Activated B cell treated with CpG ODN at 0.5 μM for 24 hours (primary cell): Measurements from ENCODE around the gene RAPSN. TPM values are rescaled to one million over a fixed set of nuclear protein-coding genes. Genes with fewer than 3 reads are reported as not detected.

Source experiments
- ATAC-seq: fragments of 200-7000 bp; cut with Tn5 transposase; one replicate; pipeline ENCODE4 v1.10.0; 2021; ENCODE audit warnings: low read depth, mild to moderate bottlenecking, moderate library complexity
- CTCF ChIA-PET: fragments of 350-600 bp; sonication (Branson Sonifier 250); formaldehyde crosslinking; loops from one replicate; lab custom pipeline; 2021; ENCODE audit warnings: antibody characterized with exemption; lab: Charles Lee
- POLR2A ChIA-PET: fragments of 350-600 bp; sonication (Branson Sonifier 250); formaldehyde crosslinking; loops from one replicate; lab custom pipeline; 2021; ENCODE audit warnings: antibody characterized with exemption; lab: Charles Lee
- DNase-seq: peaks from one replicate; pipeline ENCODE4 v3.0.0; 2022
- H3K27ac Mint-ChIP-seq: one replicate; pipeline ENCODE4 v1.8.0; 2020; ENCODE audit warnings: mixed read lengths
- H3K27me3 Mint-ChIP-seq: one replicate; pipeline ENCODE4 v1.8.0; 2021; ENCODE audit warnings: mixed read lengths
- H3K36me3 Mint-ChIP-seq: one replicate; pipeline ENCODE4 v1.8.0; 2021; ENCODE audit warnings: low read depth, mixed read lengths
- H3K4me1 Mint-ChIP-seq: one replicate; pipeline ENCODE4 v1.8.0; 2021; ENCODE audit warnings: mixed read lengths
- H3K4me3 Mint-ChIP-seq: one replicate; pipeline ENCODE4 v1.8.0; 2020; ENCODE audit warnings: mild to moderate bottlenecking, mixed read lengths
- H3K9me3 Mint-ChIP-seq: one replicate; pipeline ENCODE4 v1.8.0; 2020; ENCODE audit warnings: mixed read lengths
- CTCF ChIP-seq: fragments of 200-600 bp; IDR thresholded peaks from one replicate; pipeline ENCODE4 v1.8.0; 2022; ENCODE audit warnings: antibody characterized with exemption, mild to moderate bottlenecking
- intact Hi-C: fragments of 100-400 bp; cut with micrococcal nuclease; formaldehyde crosslinking; loops from one replicate; pipeline ENCODE4 v1.15.1; 2024
- total RNA-seq: library from RNA; stranded (reverse); gene quantifications from 2 replicates; pipeline ENCODE4 v1.2.3, GENCODE V29; 2022

The RAPSN gene
- total RNA-seq, 1 donor from 2014 or later, result 3.5 TPM

- peak; percentile 14 for ATAC-seq
- Mint-ChIP-seq H3K4me1 (peaks cover 59% of the 10 kb centered on the region), H3K9me3 (no peaks in the 10 kb centered on the region), H3K4me3 (peak overlapping the region; percentile 45), H3K36me3 (no peaks in the 10 kb centered on the region), H3K27ac (no peak overlapping the region), H3K27me3 (no peaks in the 10 kb centered on the region)
- CTCF ChIA-PET, result interaction anchor here (6.4 kb wide), 1 partner anchor 17 kb away, joined by 41 read pairs; no protein-coding TSS in a partner anchor
- POLR2A ChIA-PET, result interaction anchor here (3.1 to 9.3 kb wide), 3 partner anchors 10 to 18 kb away, joined by 16 to 97 read pairs (median 34); partner anchors contain the start of gene SPI1
- no peak for DNase-seq
- intact Hi-C loops, result no loop called here
- no peak for TF ChIP-seq CTCF
Measured at GRCh38 chr11:47391077-47391583, 57.8 kb downstream of the RAPSN start.

GRCh38 chr11:47390422-47390760, 58.5 kb downstream of the RAPSN start:
- ChIA-PET POLR2A (interaction anchor here (3.1 to 9.3 kb wide), 3 partner anchors 11 to 17 kb away, joined by 16 to 97 read pairs (median 34); partner anchors contain the start of gene SPI1), CTCF (interaction anchor here (1.7 to 6.4 kb wide), 2 partner anchors 9 to 16 kb away, joined by 5 to 41 read pairs; no protein-coding TSS in a partner anchor)
- Mint-ChIP-seq H3K36me3 (no peaks in the 10 kb centered on the region), H3K27ac (no peak overlapping the region), H3K4me1 (peaks cover 51% of the 10 kb centered on the region), H3K27me3 (no peaks in the 10 kb centered on the region), H3K9me3 (no peaks in the 10 kb centered on the region), H3K4me3 (peak overlapping the region; percentile 45)
- DNase-seq (no peak), ATAC-seq (no peak)
- no peak for TF ChIP-seq CTCF
- intact Hi-C loops, result no loop called here

GRCh38 chr11:47389577-47390421, 59.1 kb downstream of the RAPSN start:
- Mint-ChIP-seq H3K4me1 (peaks cover 47% of the 10 kb centered on the region), H3K9me3 (no peaks in the 10 kb centered on the region), H3K36me3 (no peaks in the 10 kb centered on the region), H3K4me3 (no peak overlapping the region), H3K27ac (no peak overlapping the region), H3K27me3 (no peaks in the 10 kb centered on the region)
- ChIA-PET CTCF (interaction anchor here (1.7 to 6.4 kb wide), 2 partner anchors 10 to 16 kb away, joined by 5 to 41 read pairs; no protein-coding TSS in a partner anchor), POLR2A (interaction anchor here (0.5 to 9.3 kb wide), 5 partner anchors 8 to 16 kb away, joined by 3 to 97 read pairs (median 16); partner anchors contain the start of gene SPI1)
- intact Hi-C loops, result no loop called here
- DNase-seq, result no peak
- no peak for ATAC-seq
- TF ChIP-seq CTCF, result no peak

GRCh38 chr11:47388697-47389576, 60.0 kb downstream of the RAPSN start:
- H3K4me3 Mint-ChIP-seq, result no peak overlapping the region
- POLR2A ChIA-PET, result interaction anchor here (0.5 to 9.3 kb wide), 4 partner anchors 8 to 11 kb away, joined by 3 to 97 read pairs (median 4); partner anchors contain the start of gene SPI1

More at GRCh38 chr11:47388697-47389576, 60.0 kb downstream of the RAPSN start:
- Mint-ChIP-seq H3K4me1 (peaks cover 38% of the 10 kb centered on the region), H3K27me3 (no peaks in the 10 kb centered on the region), H3K36me3 (no peaks in the 10 kb centered on the region), H3K9me3 (no peaks in the 10 kb centered on the region), H3K27ac (no peak overlapping the region)
- DNase-seq, result no peak
- CTCF ChIA-PET, result interaction anchor here (1.7 kb wide), 2 partner anchors 11 to 15 kb away, joined by 5 to 7 read pairs; no protein-coding TSS in a partner anchor
- ATAC-seq, result no peak
- intact Hi-C loops, result no loop called here
- TF ChIP-seq CTCF, result no peak
